Endothelial cell of umbilical vein (primary cell): ENCODE measurements around the gene SAT1. TPM values are rescaled to one million over a fixed set of nuclear protein-coding genes. Genes with fewer than 3 reads are reported as not detected.

Experiments
- BruUV-seq: library from RNA; stranded (reverse); fragments of 400-500 nt; replicated peaks from 2 replicates; lab custom pipeline; 2021; lab: Mats Ljungman, UMichigan
- CTCF ChIA-PET: fragments of 300-600, 350-600 bp; sonication (Branson Sonifier 250); formaldehyde crosslinking; loops from one replicate; lab custom pipeline; 2021; ENCODE audit warnings: antibody characterized with exemption, inconsistent platforms; lab: Charles Lee
- POLR2A ChIA-PET: fragments of 300-600, 350-600 bp; sonication (Branson Sonifier 250); formaldehyde crosslinking; loops from one replicate; lab custom pipeline; 2021; ENCODE audit warnings: antibody characterized with exemption, inconsistent platforms; lab: Charles Lee
- DNase-seq: peaks from one replicate; pipeline ENCODE4 v3.0.0-alpha.2; 2011; ENCODE audit warnings: low read depth, low spot score
- FAIRE-seq: peaks from 2 replicates; lab custom pipeline; 2011; peaks lifted over from hg19 to GRCh38; lab: Jason Lieb, UNC
- H2AFZ ChIP-seq: 2 replicates; pipeline ENCODE4 v1.6.0; 2012; ENCODE audit warnings: low read depth, low read length, control low read depth, inconsistent platforms
- H3K27ac ChIP-seq: 2 replicates; pipeline ENCODE4 v1.5.1; 2011; ENCODE audit warnings: low read depth, mild to moderate bottlenecking, control low read depth, low read length, moderate library complexity; ENCODE audit not compliant: insufficient read depth
- H3K27me3 ChIP-seq, 2 experiments: 2 replicates each; pipeline versions ENCODE4 v1.6.0 to v1.6.1; 2011; ENCODE audit warnings: low read length in 2 of 2, mixed read lengths in 1 of 2; ENCODE audit not compliant: control insufficient read depth in 2 of 2, insufficient read depth in 2 of 2
- H3K36me3 ChIP-seq, 2 experiments: 2 replicates in 1 of 2; 3 replicates in 1 of 2; pipeline ENCODE4 v1.5.1; 2011; ENCODE audit warnings: low read length in 2 of 2, mild to moderate bottlenecking in 1 of 2, moderate library complexity in 1 of 2; ENCODE audit not compliant: control insufficient read depth in 2 of 2, insufficient read depth in 2 of 2; ENCODE audit errors: extremely low read depth in 1 of 2
- H3K4me1 ChIP-seq: 3 replicates; pipeline ENCODE4 v1.5.1; 2011; ENCODE audit warnings: mild to moderate bottlenecking, low read length; ENCODE audit not compliant: control insufficient read depth, insufficient read depth; ENCODE audit errors: extremely low read depth
- H3K4me2 ChIP-seq: 2 replicates; pipeline ENCODE4 v1.6.1; 2011; ENCODE audit warnings: low read length, control low read depth, mixed read lengths; ENCODE audit not compliant: insufficient read depth
- H3K4me3 ChIP-seq, 3 experiments: fragments of 200-600 bp in 1 of 3; sonication (generic), shearing (Covaris generic) in 1 of 3; replicated peaks in 1 of 3; 2 replicates each; pipeline ENCODE4 v1.5.1; 2011 to 2016; ENCODE audit warnings: control low read depth in 3 of 3, low read length in 3 of 3, mild to moderate bottlenecking in 2 of 3, inconsistent platforms in 1 of 3, low read depth in 1 of 3, moderate library complexity in 1 of 3; ENCODE audit not compliant: insufficient read depth in 1 of 3
- H3K79me2 ChIP-seq: 2 replicates; pipeline ENCODE4 v1.6.0; 2012; ENCODE audit warnings: low read length, inconsistent platforms; ENCODE audit not compliant: control insufficient read depth, insufficient read depth
- H3K9ac ChIP-seq: replicated peaks from 2 replicates; pipeline ENCODE3; 2011; ENCODE audit warnings: low read length, control low read depth; ENCODE audit not compliant: insufficient read depth; ENCODE audit errors: extremely low read depth
- H3K9me1 ChIP-seq: replicated peaks from 3 replicates; pipeline ENCODE4 v1.6.0; 2011; ENCODE audit warnings: mild to moderate bottlenecking, low read length; ENCODE audit not compliant: control insufficient read depth, insufficient read depth; ENCODE audit errors: extremely low read depth
- H3K9me3 ChIP-seq: replicated peaks from 2 replicates; pipeline ENCODE4 v1.5.1; 2012; ENCODE audit warnings: low read length, inconsistent platforms; ENCODE audit not compliant: control insufficient read depth, insufficient read depth
- H4K20me1 ChIP-seq: replicated peaks from 2 replicates; pipeline ENCODE3; 2011; ENCODE audit warnings: mild to moderate bottlenecking, low read length; ENCODE audit not compliant: control insufficient read depth, insufficient read depth; ENCODE audit errors: extremely low read depth
- CTCF ChIP-seq, 2 donors: IDR thresholded peaks; 1 replicate in 1 of 2; 2 replicates in 1 of 2; pipeline ENCODE4 v1.5.1; 2011; ENCODE audit warnings: low read length in 2 of 2, mild to moderate bottlenecking in 2 of 2, moderate library complexity in 2 of 2, control low read depth in 1 of 2, inconsistent platforms in 1 of 2, low read depth in 1 of 2; ENCODE audit not compliant: insufficient read depth in 1 of 2; ENCODE audit errors: extremely low read depth in 1 of 2
- EZH2 ChIP-seq: IDR thresholded peaks from 2 replicates; pipeline ENCODE4 v1.6.1; 2012; ENCODE audit warnings: borderline replicate concordance, low read depth, mild to moderate bottlenecking, moderate library complexity, low read length, inconsistent platforms; ENCODE audit not compliant: severe bottlenecking
- FOS ChIP-seq: IDR thresholded peaks from 2 replicates; pipeline ENCODE4 v1.6.1; 2011; ENCODE audit warnings: mild to moderate bottlenecking, low read length, moderate library complexity, borderline replicate concordance; ENCODE audit not compliant: insufficient read depth
- MYC ChIP-seq: IDR thresholded peaks from one replicate; pipeline ENCODE4 v1.6.1; 2011; ENCODE audit warnings: mild to moderate bottlenecking, low read depth, low read length
- POLR2AphosphoS5 ChIP-seq: IDR thresholded peaks from 2 replicates; pipeline ENCODE4 v1.6.1; 2012; ENCODE audit warnings: low read depth, mild to moderate bottlenecking, control low read depth, low read length, moderate library complexity; ENCODE audit not compliant: insufficient read depth
- dilution Hi-C: fragments of 300-500 bp; cut with MboI; formaldehyde crosslinking; loops from one replicate; pipeline ENCODE4 v1.15.0; 2019; ENCODE audit warnings: low sequenced_read_pairs; ENCODE audit not compliant: extremely low pct_ligation_motif_present
- intact Hi-C: fragments of 100-400 bp; cut with micrococcal nuclease; formaldehyde crosslinking; loops from one replicate; pipeline ENCODE4 v1.10.0; 2022
- polyA plus RNA-seq, 4 experiments: library from polyadenylated mRNA; depleted of rRNA in 3 of 4; stranded (reverse) in 3 of 4; unstranded in 1 of 4; fragments of >200 nt; gene quantifications; 2 replicates each; pipeline versions ENCODE4 v1.2.1 to v1.2.3, GENCODE V29; 2011 to 2012; ENCODE audit warnings: missing spikeins in 1 of 4
- total RNA-seq: library from RNA; stranded (reverse); gene quantifications from 2 replicates; pipeline ENCODE4 v1.2.3, GENCODE V29; 2021

SAT1 gene
- total and polyA plus RNA-seq, 2 donors (not counting 3 experiments of a cell fraction or from before 2014, with no cell fraction given), result 289 to 526 TPM

GRCh38 chrX:23749576-23749975 is 33.4 kb upstream of the SAT1 start:
- H3K9me1 ChIP-seq, result no peaks in the 10 kb centered on the region
- ChIA-PET CTCF (no interaction called here), POLR2A (no interaction called here)
- no peak for TF ChIP-seq FOS
- no peak for TF ChIP-seq EZH2
- no peak for TF ChIP-seq POLR2AphosphoS5
- TF ChIP-seq CTCF (IDR thresholded peaks at IDR 0.05; ENCODE audit: extremely low read depth in 1 of 2, insufficient read depth in 1 of 2, low read depth in 1 of 2, low read length in 2 of 2), result no peak
- TF ChIP-seq MYC, result no peak
- dilution Hi-C loops (no loop called here), intact Hi-C loops (no loop called here)
- H3K4me3 ChIP-seq, result no peak overlapping the region
- H3K4me2 ChIP-seq, result no peak overlapping the region
- H3K27me3 ChIP-seq, result no peaks in the 10 kb centered on the region
- no peak overlapping the region for H2AFZ ChIP-seq
- H3K79me2 ChIP-seq, result no peaks in the 10 kb centered on the region
- peaks cover 6% of the 10 kb centered on the region for H3K4me1 ChIP-seq
- H3K36me3 ChIP-seq, result no peaks in the 10 kb centered on the region
- H3K9me3 ChIP-seq, result no peaks in the 10 kb centered on the region
- DNase-seq (no peak), FAIRE-seq (no peak)
- H3K9ac ChIP-seq, result no peak overlapping the region
- no TSS peak for BruUV-seq
- no peak overlapping the region for H3K27ac ChIP-seq
- H4K20me1 ChIP-seq, result no peaks in the 10 kb centered on the region
